Mesendoderm (in vitro differentiated cells): ENCODE data around the gene C14orf119.

Experiments used
- DNase-seq: peaks from one replicate; pipeline ENCODE4 v3.0.0; 2013
- H2AK5ac ChIP-seq: 2 replicates; pipeline ENCODE4 v1.6.1; 2013; ENCODE audit warnings: low read length, inconsistent platforms
- H2BK120ac ChIP-seq: 2 replicates; pipeline ENCODE4 v1.6.1; 2013; ENCODE audit warnings: low read depth, mild to moderate bottlenecking, low read length, moderate library complexity, mixed read lengths
- H2BK15ac ChIP-seq: replicated peaks from 2 replicates; pipeline ENCODE4 v1.6.1; 2013; ENCODE audit warnings: low read depth, mild to moderate bottlenecking, moderate library complexity
- H2BK5ac ChIP-seq: 2 replicates; pipeline ENCODE4 v1.6.1; 2013; ENCODE audit warnings: low read length, inconsistent platforms
- H3K18ac ChIP-seq: 2 replicates; pipeline ENCODE4 v1.6.1; 2013; ENCODE audit warnings: mild to moderate bottlenecking, low read length, mixed read lengths
- H3K23ac ChIP-seq: one replicate; pipeline ENCODE4 v1.6.1; 2013; ENCODE audit warnings: low read length
- H3K27ac ChIP-seq: 2 replicates; pipeline ENCODE4 v1.5.1; 2013; ENCODE audit warnings: low read depth, mild to moderate bottlenecking, inconsistent platforms, low read length, moderate library complexity
- H3K27me3 ChIP-seq: 2 replicates; pipeline ENCODE4 v1.6.1; 2013; ENCODE audit warnings: low read length, control low read depth, mild to moderate bottlenecking, inconsistent platforms; ENCODE audit not compliant: insufficient read depth, poor library complexity
- H3K36me3 ChIP-seq: 2 replicates; pipeline ENCODE4 v1.6.1; 2013; ENCODE audit warnings: low read length, inconsistent platforms; ENCODE audit not compliant: control insufficient read depth, insufficient read depth
- H3K4ac ChIP-seq: one replicate; pipeline ENCODE4 v1.6.1; 2013; ENCODE audit warnings: low read depth, mild to moderate bottlenecking, low read length, moderate library complexity
- H3K4me1 ChIP-seq: 2 replicates; pipeline ENCODE4 v1.6.1; 2013; ENCODE audit warnings: low read depth, low read length, inconsistent platforms; ENCODE audit not compliant: control insufficient read depth
- H3K4me2 ChIP-seq: 2 replicates; pipeline ENCODE4 v1.6.1; 2013; ENCODE audit warnings: low read length
- H3K4me3 ChIP-seq: 2 replicates; pipeline ENCODE4 v1.5.1; 2013; ENCODE audit warnings: mild to moderate bottlenecking, low read length
- H3K56ac ChIP-seq: one replicate; pipeline ENCODE4 v1.6.1; 2013; ENCODE audit warnings: low read length
- H3K79me1 ChIP-seq: 2 replicates; pipeline ENCODE4 v1.6.1; 2013; ENCODE audit warnings: low read length, inconsistent platforms
- H3K79me2 ChIP-seq: 2 replicates; pipeline ENCODE4 v1.6.1; 2013; ENCODE audit warnings: mild to moderate bottlenecking, low read length; ENCODE audit not compliant: control insufficient read depth, insufficient read depth
- H3K9ac ChIP-seq: 2 replicates; pipeline ENCODE4 v1.6.1; 2013; ENCODE audit warnings: low read length, inconsistent platforms
- H4K5ac ChIP-seq: one replicate; pipeline ENCODE4 v1.6.1; 2013; ENCODE audit warnings: low read length
- H4K8ac ChIP-seq: one replicate; pipeline ENCODE4 v1.6.1; 2013; ENCODE audit warnings: low read depth, mild to moderate bottlenecking, control low read depth, low read length, moderate library complexity
- WGBS: extraction: QIAGEN DNeasy Blood & Tissue Kit; methylation state at CpG from one replicate; pipeline ENCODE4 v1.1.7; 2013; ENCODE audit warnings: low lambda C conversion rate, missing lambda C conversion rate; ENCODE audit not compliant: insufficient coverage; ENCODE audit errors: extremely low coverage; 5-methylcytosine and 5-hydroxymethylcytosine counted together

Gene C14orf119

GRCh38 chr14:23071244-23071920, 23.9 kb upstream of the C14orf119 start:
- Histone ChIP-seq H2BK15ac (no peak overlapping the region), H3K4me1 (peaks cover 22% of the 10 kb centered on the region), H3K56ac (peak overlapping the region; percentile 96), H3K4ac (peak overlapping the region; percentile 94), H3K4me3 (peak overlapping the region; percentile 96), H3K27me3 (no peaks in the 10 kb centered on the region), H3K4me2 (peak overlapping the region; percentile 44), H2BK5ac (peak overlapping the region; percentile 57), H2BK120ac (peak overlapping the region; percentile 84), H2AK5ac (no peak overlapping the region), H3K79me1 (peaks cover 18% of the 10 kb centered on the region), H4K8ac (peak overlapping the region; percentile 1), H3K36me3 (peaks cover 22% of the 10 kb centered on the region), H3K23ac (no peak overlapping the region), H3K18ac (peak overlapping the region; percentile 91), H3K79me2 (peaks cover 44% of the 10 kb centered on the region), H3K9ac (peak overlapping the region; percentile 96), H4K5ac (no peak overlapping the region), H3K27ac (peak overlapping the region; percentile 91)
- peak; percentile 99 for DNase-seq
- WGBS = 100% methylated on average over 1 of the region's 14 CpGs

GRCh38 chr14:23071921-23072539, 23.3 kb upstream of the C14orf119 start:
- Histone ChIP-seq H3K4ac (no peak overlapping the region), H3K27me3 (no peaks in the 10 kb centered on the region), H2BK15ac (peak overlapping the region; percentile 23), H3K56ac (peak overlapping the region; percentile 71), H3K79me2 (peaks cover 38% of the 10 kb centered on the region), H3K36me3 (peaks cover 22% of the 10 kb centered on the region), H2AK5ac (no peak overlapping the region), H3K23ac (no peak overlapping the region), H3K4me1 (peaks cover 24% of the 10 kb centered on the region), H4K5ac (no peak overlapping the region), H3K4me3 (no peak overlapping the region), H4K8ac (peak overlapping the region; percentile 67), H3K18ac (peak overlapping the region; percentile 90), H3K9ac (peak overlapping the region; percentile 31), H2BK5ac (peak overlapping the region; percentile 60), H3K4me2 (peak overlapping the region; percentile 6), H2BK120ac (no peak overlapping the region), H3K79me1 (peaks cover 14% of the 10 kb centered on the region), H3K27ac (peak overlapping the region; percentile 84)
- peak; percentile 91 for DNase-seq
- WGBS = no CpG with 5 or more reads among the region's 5 CpGs

- Histone ChIP-seq H3K56ac (no peak overlapping the region), H2AK5ac (no peak overlapping the region), H3K27me3 (no peaks in the 10 kb centered on the region), H3K27ac (no peak overlapping the region), H3K18ac (no peak overlapping the region), H3K4me1 (peaks cover 20% of the 10 kb centered on the region), H2BK5ac (no peak overlapping the region), H4K8ac (no peak overlapping the region), H4K5ac (no peak overlapping the region), H3K36me3 (peaks cover 22% of the 10 kb centered on the region), H3K79me2 (peaks cover 16% of the 10 kb centered on the region), H3K4ac (no peak overlapping the region), H2BK120ac (no peak overlapping the region), H3K79me1 (peaks cover 6% of the 10 kb centered on the region), H3K9ac (no peak overlapping the region), H2BK15ac (no peak overlapping the region), H3K4me3 (no peak overlapping the region), H3K4me2 (no peak overlapping the region), H3K23ac (no peak overlapping the region)
- WGBS = no CpG with 5 or more reads among the region's 1 CpG
- no peak for DNase-seq
Observed at GRCh38 chr14:23074906-23075305, 20.4 kb upstream of the C14orf119 start.

GRCh38 chr14:23076785-23077408, 18.4 kb upstream of the C14orf119 start:
- H3K27ac ChIP-seq = peak overlapping the region; percentile 77
- no peak overlapping the region for H4K5ac ChIP-seq
- peaks cover 17% of the 10 kb centered on the region for H3K4me1 ChIP-seq
- H3K79me2 ChIP-seq = peaks cover 3% of the 10 kb centered on the region
- peaks cover 6% of the 10 kb centered on the region for H3K79me1 ChIP-seq
- peak overlapping the region; percentile 76 for H3K18ac ChIP-seq
- H2BK5ac ChIP-seq = no peak overlapping the region
- H2AK5ac ChIP-seq = no peak overlapping the region
- H3K4me3 ChIP-seq = no peak overlapping the region
- no peak overlapping the region for H3K56ac ChIP-seq
- peak; percentile 53 for DNase-seq
- H3K9ac ChIP-seq = peak overlapping the region; percentile 26
- no peak overlapping the region for H2BK120ac ChIP-seq
- no peaks in the 10 kb centered on the region for H3K27me3 ChIP-seq
- H3K4ac ChIP-seq = no peak overlapping the region
- no peak overlapping the region for H3K23ac ChIP-seq
- no CpG with 5 or more reads among the region's 5 CpGs for WGBS
- H4K8ac ChIP-seq = no peak overlapping the region
- no peak overlapping the region for H3K4me2 ChIP-seq
- H2BK15ac ChIP-seq = no peak overlapping the region
- peaks cover 26% of the 10 kb centered on the region for H3K36me3 ChIP-seq

DNA sequence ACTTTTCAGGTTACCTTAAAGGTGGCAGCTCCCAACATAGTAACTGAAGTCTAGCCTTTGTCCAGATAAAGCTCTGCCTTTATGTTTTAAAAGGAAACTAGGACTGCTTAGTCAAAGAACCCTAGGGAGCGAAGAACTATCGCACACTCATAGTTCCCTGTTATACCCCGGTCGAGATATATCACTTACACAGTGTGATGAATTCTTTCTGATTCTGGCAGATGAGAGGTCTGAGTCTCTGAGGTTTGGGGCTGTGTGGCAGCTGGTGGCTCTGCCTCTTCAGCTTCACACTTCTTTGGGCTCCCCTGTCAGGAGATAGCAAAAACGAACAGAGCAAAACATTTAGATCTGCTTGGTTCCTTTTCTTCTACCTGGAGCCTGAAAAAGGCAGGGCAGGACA, 17.3 kb upstream of the C14orf119 start:
- Histone ChIP-seq H3K4ac (no peak overlapping the region), H3K27ac (peak overlapping the region; percentile 10), H2BK5ac (no peak overlapping the region), H3K27me3 (no peaks in the 10 kb centered on the region), H3K56ac (no peak overlapping the region), H3K23ac (no peak overlapping the region), H2BK120ac (peak overlapping the region; percentile 8), H3K79me1 (peaks cover 3% of the 10 kb centered on the region), H3K79me2 (peaks cover 3% of the 10 kb centered on the region), H3K9ac (no peak overlapping the region), H2BK15ac (no peak overlapping the region), H3K4me2 (no peak overlapping the region), H3K4me3 (no peak overlapping the region), H3K18ac (peak overlapping the region; percentile 60), H4K8ac (no peak overlapping the region), H2AK5ac (no peak overlapping the region), H3K4me1 (peaks cover 8% of the 10 kb centered on the region), H4K5ac (no peak overlapping the region), H3K36me3 (peaks cover 21% of the 10 kb centered on the region)
- DNase-seq = no peak
- WGBS = no CpG with 5 or more reads among the region's 5 CpGs
